Islet precursor cell (in vitro differentiated cells): ENCODE results near the gene MLF1.
A peak's percentile ranks its signal among the peaks of the same experiment; 100 is the strongest.

ENCODE experiments used
- DNase-seq: peaks from one replicate; pipeline ENCODE4 v3.0.0-alpha.2; 2018

The MLF1 gene

GRCh38 chr3:158590223-158590622 lies 19.2 kb downstream of the MLF1 start:
- no peak for DNase-seq

GRCh38 chr3:158600787-158601186 lies 29.8 kb downstream of the MLF1 start:
- DNase-seq, result no peak

GRCh38 chr3:158602227-158602626 lies 31.2 kb downstream of the MLF1 start:
- no peak for DNase-seq

GRCh38 chr3:158617982-158618875 lies 47.2 kb downstream of the MLF1 start:
- no peak for DNase-seq

GRCh38 chr3:158625881-158626280 lies 54.9 kb downstream of the MLF1 start:
- DNase-seq, result no peak

- no peak for DNase-seq
These were observed 61.0 kb downstream of the MLF1 start for GRCh38 chr3:158631981-158632380.

GRCh38 chr3:158640646-158641045 lies 69.7 kb downstream of the MLF1 start:
- no peak for DNase-seq

- DNase-seq, result no peak
These were observed 71.0 kb downstream of the MLF1 start for GRCh38 chr3:158642005-158642404.

- DNase-seq, result no peak
These were observed 71.6 kb downstream of the MLF1 start for GRCh38 chr3:158642474-158643210.

- peak; percentile 96 for DNase-seq
These were observed 73.4 kb downstream of the MLF1 start, which contains the start of gene GFM1 for GRCh38 chr3:158644345-158644908. Gene GFM1, plus strand, starts transcription at chr3:158644527. Its CDS starts 108 bp downstream, at chr3:158644635.

GRCh38 chr3:158649791-158650190 lies 78.8 kb downstream of the MLF1 start:
- DNase-seq, result peak; percentile 72

- no peak for DNase-seq
These were observed 80.2 kb downstream of the MLF1 start for GRCh38 chr3:158651192-158651591.

GRCh38 chr3:158652463-158652862 lies 81.5 kb downstream of the MLF1 start:
- DNase-seq, result no peak
